GM19193 (cell line): ENCODE data around the gene TCN1.

Source experiments
- POLR2A ChIP-seq: IDR thresholded peaks from 4 replicates; pipeline ENCODE4 v1.6.1; 2011; ENCODE audit not compliant: insufficient read depth, insufficient read length; ENCODE audit errors: extremely low read depth

The TCN1 gene

DNA sequence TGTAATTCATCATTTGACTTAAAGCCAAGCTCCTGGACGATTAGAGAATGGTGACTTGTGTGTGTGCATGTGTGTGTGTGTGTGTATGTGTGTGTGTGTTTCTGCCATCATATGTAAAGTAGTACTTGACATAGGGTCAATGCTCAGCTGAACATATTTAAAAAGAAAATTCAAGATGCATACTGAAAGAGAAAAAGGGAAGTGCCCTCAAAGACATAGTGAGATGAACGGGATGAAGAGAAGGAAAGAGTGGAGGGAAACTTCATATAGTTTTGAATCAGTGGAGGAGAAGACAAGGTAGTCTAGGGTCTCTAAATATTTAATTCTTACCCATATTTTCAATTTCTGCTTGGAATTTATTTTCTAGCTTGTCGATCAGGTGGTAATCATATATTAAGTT lies 4.0 kb downstream of the TCN1 start:
- TF ChIP-seq POLR2A, result no peak

DNA sequence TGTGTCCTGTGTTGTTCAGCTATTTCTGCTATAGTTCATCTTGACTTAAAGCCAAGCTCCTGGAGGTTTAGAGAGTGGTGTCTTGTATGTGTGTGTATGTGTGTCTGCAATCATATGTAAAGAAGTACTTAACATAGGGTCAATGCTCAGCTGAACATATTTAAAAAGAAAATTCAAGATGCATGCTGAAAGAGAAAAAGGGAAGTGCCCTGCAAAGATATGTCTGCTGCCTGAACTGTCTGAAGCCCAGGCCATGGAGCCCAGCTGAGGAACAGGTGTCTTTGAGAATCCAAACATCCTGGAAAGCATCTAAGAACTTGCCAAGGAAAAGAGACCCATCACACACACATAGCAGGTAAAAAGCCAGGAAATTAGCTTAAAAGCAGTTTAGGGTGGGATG lies 6.6 kb downstream of the TCN1 start:
- TF ChIP-seq POLR2A, result no peak

DNA sequence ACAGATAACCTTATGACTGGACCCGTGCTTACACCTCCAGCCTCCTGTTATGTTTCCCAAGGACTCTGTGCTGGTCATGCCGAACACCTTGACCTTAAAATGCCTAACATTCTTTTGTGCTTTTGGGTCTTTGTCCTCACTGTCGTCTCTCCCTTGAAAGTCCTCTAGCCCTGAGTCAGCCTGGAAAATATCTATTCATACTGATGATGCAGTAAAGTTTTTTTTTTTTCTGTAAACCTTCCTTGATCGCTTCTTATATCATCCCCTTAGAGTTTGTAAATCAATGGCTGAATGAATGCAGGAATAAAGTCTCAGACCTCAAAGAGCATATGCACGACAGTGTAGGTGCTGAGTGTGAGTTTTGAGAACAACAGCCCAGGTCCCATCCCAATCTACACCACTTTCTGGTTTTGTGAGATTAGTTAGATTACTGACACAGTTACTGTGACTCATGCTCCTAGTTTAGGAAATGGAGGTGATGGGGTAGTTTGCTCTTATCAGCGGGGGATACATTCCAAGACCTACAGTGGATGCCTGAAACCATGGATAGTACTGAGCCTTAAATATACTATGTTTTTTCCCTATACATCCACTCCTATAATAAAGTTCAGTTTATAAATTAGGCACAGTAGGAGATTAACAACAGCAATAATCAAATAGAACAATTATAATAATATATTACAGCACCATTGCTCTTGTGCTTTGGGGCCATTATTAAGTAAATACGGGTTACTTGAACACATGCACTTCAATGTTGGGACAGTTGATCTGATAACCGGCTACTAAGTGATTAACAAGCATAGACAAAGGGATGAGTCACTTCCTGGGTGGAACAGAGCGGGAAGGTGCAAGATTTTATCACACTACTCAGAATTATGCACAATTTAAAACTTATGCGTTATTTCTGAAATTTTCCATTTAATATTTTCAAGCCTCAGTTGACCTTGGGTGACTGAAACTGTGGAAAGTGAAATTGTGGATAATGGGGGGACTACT lies 8.6 kb downstream of the TCN1 start:
- no peak for TF ChIP-seq POLR2A

DNA sequence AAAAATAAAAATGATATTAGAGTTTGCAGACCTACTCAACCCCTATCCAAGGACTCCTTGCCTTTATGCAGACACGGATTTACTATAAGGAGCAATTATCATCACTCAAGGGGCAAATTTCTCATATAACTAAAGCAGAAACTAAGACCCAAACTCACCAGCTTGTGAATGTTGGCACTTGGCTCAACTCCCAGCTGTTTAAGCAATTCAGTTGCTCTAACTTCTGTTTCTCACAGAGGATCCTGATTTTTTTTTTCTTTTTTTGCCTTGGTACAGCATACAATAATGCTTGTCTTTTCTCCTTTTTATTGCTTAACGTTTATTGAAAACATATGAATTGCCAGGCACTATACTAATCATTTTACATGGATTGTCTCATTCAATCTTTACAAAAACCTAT lies 11.4 kb downstream of the TCN1 start:
- TF ChIP-seq POLR2A, result no peak

DNA sequence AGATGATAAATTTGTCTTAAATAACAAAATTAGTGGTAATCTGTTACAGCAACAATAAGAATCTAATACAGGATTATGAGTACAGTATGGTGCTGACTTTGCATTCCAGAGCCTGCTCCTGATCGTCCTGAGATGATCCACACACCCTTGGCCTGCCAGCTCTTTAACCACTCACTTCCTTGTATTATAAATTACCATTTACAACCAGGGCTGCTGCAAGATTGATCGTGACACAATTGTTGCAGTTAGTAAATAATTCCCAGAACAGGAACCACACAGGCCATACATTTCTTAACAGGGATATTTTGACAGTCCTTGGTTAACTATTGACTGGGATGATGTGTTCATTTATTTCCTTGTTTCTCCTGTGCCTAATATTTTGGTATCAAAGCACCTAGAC lies 17.2 kb downstream of the TCN1 start:
- TF ChIP-seq POLR2A, result no peak

GRCh38 chr11:59847626-59848025 lies 18.7 kb downstream of the TCN1 start:
- TF ChIP-seq POLR2A, result no peak

DNA sequence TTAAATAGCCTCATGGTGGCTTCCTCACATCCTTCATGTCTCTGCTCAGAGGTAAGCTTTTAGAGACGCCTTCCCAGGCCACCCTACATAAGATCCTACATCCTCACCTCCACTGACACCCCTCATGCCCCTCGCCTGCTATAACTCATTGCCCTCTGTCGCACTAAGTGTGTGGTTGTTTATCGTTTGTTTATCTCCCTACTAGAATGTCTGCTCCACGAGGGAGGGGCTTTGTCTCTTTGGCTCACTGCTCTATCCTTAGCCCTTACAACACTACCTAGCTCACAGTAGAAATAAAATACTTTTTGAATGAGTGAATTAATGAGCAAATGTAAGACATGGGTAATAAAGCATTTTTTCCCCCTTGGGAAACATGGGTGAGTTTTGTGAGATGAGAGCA lies 19.7 kb downstream of the TCN1 start:
- no peak for TF ChIP-seq POLR2A

DNA sequence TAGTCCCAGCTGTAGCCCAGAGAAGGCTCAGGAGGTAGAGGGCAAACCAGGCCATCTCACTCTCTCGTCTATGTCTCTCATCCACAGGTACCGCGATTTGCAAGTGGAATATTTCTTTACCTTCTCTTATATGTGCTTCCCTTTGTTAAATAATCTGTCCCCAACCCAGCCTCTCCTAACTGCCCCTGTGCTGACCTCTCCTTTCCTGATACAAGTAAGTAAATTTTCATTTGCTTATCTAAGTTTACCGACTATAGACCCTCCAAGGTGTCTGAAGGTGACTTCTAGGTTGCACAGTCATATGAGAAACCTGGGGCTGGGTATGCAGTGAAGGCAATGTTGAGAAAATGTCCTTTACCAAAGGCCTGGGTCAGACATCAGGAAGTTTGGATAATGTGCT lies 20.9 kb downstream of the TCN1 start, which contains the start of gene CBLIF:
Gene CBLIF, minus strand, starts transcription at position 101 of the 400 bp plus-strand sequence. Its CDS starts 46 bp downstream, at position 55.
- TF ChIP-seq POLR2A, result no peak

- TF ChIP-seq POLR2A, result no peak
These were observed 24.0 kb downstream of the TCN1 start for GRCh38 chr11:59842316-59842715.

GRCh38 chr11:59841514-59841913 lies 24.8 kb downstream of the TCN1 start:
- no peak for TF ChIP-seq POLR2A

DNA sequence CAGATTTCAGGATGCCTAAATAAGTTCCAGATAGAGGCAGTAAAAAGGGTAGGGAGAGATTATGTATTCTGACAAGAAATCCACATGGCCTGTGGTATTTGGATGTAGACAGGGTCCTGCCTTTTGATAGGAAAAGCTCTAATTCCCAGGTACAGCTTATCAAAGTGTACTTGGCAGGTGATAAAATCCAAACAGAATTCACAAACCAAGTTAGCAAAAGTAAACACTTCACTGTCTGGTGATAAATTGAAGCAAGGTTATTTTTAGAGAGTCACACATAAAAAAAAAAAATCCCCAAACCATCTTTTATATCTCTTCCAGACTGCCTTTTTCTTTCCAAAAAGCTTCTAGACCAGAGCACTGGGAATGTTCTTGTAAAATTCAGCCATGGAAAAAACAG lies 26.7 kb downstream of the TCN1 start:
- TF ChIP-seq POLR2A, result no peak

DNA sequence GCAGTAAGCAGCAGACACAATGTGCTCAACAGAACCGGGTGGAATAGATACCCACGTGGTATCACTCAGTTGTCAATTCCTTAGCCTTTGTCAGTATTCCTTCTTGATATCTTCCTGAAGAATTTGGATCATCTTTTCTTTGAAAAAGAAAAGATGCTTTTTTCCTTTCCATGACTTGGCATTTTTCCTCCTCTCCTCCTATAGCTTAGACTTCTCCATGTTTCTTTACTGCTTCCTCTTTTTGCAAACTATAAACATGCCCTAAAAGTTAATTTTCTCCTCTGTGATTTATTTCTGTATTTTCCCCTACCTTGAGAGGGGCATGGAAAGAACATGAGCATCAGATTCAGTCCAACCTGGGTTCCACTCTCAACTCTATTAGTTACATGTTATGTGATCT lies 32.7 kb downstream of the TCN1 start:
- TF ChIP-seq POLR2A, result no peak

DNA sequence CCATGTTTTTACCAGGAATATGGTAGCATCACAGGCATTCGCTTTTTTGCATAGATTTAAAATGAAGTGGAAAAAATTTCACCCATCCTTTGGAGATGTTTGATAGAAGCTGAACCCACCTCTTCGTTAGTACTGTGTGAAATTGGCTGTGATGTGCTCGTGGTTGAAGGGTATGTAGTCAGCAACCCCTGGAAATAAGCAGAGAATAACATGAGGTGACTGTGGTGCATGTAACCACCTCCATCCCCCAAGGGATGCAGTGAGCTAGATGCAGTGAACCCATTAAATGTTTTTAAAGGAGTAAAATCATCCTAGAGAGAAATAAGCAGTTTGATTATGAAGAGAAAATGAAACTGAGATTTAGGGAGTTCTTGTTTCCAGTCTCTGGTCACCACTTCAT lies 36.9 kb downstream of the TCN1 start:
- TF ChIP-seq POLR2A, result no peak

GRCh38 chr11:59822989-59823566 lies 43.2 kb downstream of the TCN1 start:
- TF ChIP-seq POLR2A, result no peak

DNA sequence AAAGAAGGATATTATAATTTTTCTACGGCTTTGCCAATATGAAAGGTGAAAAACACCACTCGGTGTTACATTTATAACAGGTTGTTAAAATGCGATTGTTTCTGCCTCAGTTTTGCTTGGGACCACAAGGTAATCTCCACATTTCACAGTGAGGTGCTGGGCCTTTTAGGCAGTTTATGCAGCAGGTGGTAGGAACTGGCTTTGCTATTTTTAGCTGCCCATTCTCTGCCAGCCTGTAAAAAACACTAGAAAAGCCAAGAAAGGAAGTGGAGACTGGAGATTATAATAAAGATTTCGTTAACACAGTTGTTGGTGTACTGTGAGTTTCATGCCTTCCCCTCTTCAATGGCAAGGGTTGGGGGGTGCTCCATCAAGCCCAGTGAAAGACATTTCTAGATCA lies 47.7 kb downstream of the TCN1 start:
- TF ChIP-seq POLR2A, result no peak

DNA sequence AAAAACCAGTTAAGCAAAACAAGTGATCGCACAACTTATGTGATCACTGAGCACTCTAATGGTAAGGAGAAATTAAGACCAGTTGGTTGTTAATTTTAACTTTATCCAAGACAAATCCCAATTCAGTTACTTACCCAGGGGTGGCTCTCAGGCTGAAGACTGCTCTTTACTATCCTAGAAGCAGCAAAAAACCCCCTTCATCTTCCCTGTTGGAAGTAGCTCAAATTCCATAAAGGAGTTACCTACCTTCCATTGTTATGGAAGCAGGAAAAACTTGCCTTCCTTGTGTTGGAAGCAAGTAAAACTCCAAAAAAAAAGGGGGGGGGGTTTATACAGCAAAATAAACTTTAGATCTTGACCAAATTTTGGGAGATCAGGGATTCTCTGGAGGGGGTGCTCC lies 50.5 kb downstream of the TCN1 start:
- TF ChIP-seq POLR2A, result no peak
